GM21737 (cell line): ENCODE measurements around the gene ITLN2.
"Not testable (repeated sequence)": the region's sequence is repeated elsewhere in the genome, so short reads cannot be mapped to it uniquely, and the experiment has no call there.

Experiments used
- ATAC-seq: cut with Tn5 transposase; IDR thresholded peaks from one replicate; pipeline ENCODE4 v1.9.1; 2021; ENCODE audit warnings: mild to moderate bottlenecking, moderate library complexity; ENCODE audit not compliant: unreplicated experiment

Gene ITLN2

GRCh38 chr1:160956966-160957365, 2.4 kb upstream of the ITLN2 start:
- ATAC-seq, result no peak

- ATAC-seq, result no peak
These were observed 1.6 kb downstream of the ITLN2 start for GRCh38 chr1:160953030-160953429.

DNA sequence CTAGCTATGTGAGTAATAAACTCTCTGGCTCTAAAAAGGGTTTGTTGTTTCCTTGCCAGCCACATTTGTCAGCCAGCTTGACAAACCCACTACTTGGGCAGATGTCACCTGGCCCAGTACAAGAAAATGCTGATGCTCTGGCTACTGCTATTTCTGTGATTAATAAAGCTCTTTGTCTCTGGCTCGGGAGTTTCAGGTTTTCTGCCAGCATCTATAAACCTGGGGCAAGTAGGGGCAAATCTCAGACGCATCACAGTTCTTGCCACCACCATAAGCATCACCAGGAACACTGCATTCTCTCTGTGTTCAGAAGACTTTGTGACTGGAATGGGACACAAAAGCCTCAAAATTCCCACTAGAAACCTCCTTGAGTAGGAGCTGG, 2.5 kb downstream of the ITLN2 start:
- ATAC-seq, result no peak

DNA sequence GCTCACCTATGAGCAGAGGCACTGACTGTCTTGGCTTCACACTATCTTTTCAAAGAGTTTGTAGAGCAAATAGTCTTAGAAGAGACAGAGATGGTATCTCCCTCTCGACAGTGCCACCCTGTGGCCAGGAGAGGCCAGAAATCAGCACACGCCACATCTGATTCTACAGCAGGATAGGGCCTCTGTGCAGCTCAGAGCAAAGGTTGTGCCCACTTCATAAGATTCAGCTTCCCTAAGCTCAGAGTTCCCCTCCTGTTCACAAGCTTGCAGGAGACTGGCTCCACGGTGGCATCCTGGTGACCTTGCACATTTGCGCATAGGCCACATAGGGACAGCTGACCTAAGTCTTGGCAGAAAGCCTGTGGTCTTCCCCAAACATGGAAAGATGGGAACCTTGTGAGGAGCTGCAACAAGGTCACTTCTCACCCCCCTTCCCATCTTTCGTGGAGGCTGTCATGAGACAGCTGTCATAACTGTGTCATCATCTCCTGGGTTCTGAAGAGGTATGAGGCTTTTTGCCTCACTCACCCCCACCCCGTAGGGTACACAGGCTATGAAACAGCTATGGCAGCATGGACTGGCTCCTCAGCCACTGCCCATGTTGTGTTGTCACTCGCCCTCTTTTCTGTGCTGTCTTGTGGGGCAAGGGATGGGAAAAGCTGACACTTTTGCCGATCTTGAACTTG, 3.0 kb downstream of the ITLN2 start:
- ATAC-seq, result no peak

DNA sequence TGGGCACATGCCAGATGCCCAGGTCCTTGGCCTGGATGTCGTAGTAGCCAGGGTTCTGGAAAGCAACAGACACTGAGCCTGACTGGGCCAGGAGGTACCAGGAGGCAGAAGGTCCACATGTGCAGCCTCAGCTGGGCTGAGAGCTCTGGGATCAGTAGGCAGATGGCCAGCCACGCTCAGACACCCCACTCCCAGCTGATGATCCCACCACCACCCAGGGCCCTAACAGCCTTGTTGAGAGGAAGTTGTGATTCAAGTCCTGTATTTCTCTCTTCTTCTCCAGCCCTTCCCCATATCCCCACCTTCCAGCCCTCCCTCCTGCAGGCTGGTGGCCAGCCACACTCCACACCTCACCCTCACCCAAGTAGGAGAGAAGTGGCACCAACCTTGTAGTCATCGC, 4.0 kb downstream of the ITLN2 start:
- ATAC-seq, result no peak

DNA sequence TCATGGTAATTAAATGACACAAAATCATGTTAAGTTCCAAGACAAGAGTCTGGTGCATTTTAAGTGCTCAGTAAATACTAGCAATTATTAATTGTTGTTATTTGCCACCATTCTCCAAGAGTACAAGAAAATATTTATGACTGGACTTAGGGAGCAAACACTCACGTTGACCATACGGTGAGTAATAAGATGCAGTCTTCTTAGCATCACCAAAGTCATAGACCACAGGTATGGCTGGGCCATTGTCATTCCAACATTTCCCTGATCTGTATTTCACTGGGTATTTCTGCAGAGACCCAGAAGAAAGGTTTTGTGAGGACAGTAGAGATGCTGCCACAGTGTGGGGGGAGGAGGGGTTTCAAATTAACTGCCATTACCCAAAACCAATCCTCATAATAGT, 4.7 kb downstream of the ITLN2 start:
- no peak for ATAC-seq

- not testable (repeated sequence) for ATAC-seq
These were observed 5.3 kb downstream of the ITLN2 start for GRCh38 chr1:160949216-160949880.

DNA sequence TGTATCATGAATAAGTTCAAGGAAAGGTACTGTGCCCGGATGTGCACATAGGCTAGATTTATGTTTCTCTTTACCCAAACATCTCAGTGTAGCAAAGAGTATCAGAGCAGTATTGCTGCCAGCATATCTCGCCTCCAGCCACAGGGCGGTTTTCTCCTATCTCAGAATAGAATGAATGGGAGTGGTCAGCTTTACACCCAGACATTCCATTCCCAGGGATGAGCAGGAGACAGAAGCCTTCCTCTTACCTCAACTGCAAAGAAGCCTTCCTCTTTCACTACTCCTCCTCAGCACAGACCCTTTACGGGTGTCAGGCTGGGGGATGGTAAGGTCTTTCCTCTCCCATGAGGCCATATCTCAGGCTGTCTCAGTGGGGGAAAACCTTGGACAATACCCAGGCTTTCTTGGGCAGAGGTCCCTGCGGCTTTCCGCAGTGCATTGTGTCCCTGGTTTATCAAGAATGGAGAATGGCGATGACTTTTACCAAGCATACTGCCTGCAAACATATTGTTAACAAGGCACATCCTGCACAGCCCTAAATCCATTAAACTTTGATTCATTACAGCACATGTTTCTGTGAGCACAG, 7.3 kb downstream of the ITLN2 start:
- ATAC-seq, result not testable (repeated sequence)

DNA sequence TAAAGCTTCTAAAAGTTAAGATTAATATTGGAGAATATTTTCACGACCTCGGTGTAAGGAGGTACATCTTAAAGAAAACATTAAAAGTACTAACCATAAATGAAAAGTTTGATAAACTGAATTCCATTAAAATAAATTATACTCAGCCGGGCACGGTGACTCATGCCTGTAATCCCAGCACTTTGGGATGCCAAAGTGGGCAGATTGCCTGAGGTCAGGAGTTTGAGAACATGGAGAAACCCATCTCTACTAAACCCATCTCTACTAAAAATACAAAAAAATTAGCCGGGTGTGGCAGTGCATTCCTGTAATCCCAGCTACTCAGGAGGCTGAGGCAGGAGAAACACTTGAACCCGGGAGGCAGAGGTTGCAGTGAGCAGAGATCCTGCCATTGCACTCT, 8.7 kb downstream of the ITLN2 start:
- ATAC-seq, result not testable (repeated sequence)

- ATAC-seq, result no peak
These were observed 9.5 kb downstream of the ITLN2 start for GRCh38 chr1:160945079-160945478.

- ATAC-seq, result no peak
These were observed 11.7 kb downstream of the ITLN2 start for GRCh38 chr1:160942926-160943325.

- not testable (repeated sequence) for ATAC-seq
These were observed 17.9 kb downstream of the ITLN2 start for GRCh38 chr1:160936666-160937065.

- no peak for ATAC-seq
These were observed 18.9 kb downstream of the ITLN2 start for GRCh38 chr1:160935527-160936258.

DNA sequence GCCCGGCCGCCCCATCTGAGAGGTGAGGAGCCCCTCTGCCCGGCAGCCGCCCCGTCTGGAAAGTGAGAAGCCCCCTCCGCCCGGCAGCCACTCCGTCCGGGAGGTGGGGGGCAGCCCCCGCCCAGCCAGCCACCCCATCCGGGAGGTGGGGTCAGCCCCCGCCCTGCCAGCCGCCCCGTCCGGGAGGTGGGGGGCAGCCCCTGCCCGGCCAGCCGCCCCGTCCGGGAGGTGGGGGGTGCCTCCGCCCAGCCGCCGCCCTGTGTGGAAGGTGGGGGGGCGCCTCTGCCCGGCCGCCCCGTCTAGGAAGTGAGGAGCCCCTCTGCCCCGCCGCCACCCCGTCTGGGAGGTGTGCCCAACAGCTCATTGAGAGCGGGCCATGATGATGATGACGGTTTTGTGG, 21.3 kb downstream of the ITLN2 start:
- ATAC-seq, result not testable (repeated sequence)

GRCh38 chr1:160925652-160926244, 28.9 kb downstream of the ITLN2 start:
- no peak for ATAC-seq

GRCh38 chr1:160924791-160925651, 29.6 kb downstream of the ITLN2 start:
- ATAC-seq, result no peak

GRCh38 chr1:160916666-160917065, 37.9 kb downstream of the ITLN2 start:
- ATAC-seq, result no peak

- not testable (repeated sequence) for ATAC-seq
These were observed 41.4 kb downstream of the ITLN2 start for GRCh38 chr1:160913229-160913628.

DNA sequence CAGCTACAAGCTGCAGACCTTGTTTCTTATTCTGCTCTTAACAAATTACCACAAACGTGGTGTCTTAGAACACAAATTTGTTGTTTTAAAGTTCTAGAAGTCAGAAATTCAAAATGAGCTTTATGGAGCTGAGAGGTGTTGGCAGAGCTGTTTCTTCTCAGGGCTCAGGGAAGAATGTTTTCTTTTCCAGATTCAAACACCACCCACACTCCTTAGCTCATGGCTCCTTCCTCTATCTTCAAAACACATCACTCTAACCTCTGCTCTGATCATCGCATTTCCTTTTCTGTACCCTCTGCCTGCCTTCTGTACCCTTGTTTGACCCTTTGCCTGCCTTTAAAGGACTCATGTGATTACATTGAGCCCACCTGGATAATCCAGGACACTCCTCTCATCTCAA, 42.7 kb downstream of the ITLN2 start:
- no peak for ATAC-seq

- ATAC-seq, result no peak
These were observed 43.2 kb downstream of the ITLN2 start for GRCh38 chr1:160911441-160911840.
